HuH-7.5 (cell line): ENCODE results near the gene CTXND1.

Experiments
- DNase-seq: peaks from one replicate; pipeline ENCODE4 v3.0.0; 2011; ENCODE audit warnings: low spot score

CTXND1 gene

DNA sequence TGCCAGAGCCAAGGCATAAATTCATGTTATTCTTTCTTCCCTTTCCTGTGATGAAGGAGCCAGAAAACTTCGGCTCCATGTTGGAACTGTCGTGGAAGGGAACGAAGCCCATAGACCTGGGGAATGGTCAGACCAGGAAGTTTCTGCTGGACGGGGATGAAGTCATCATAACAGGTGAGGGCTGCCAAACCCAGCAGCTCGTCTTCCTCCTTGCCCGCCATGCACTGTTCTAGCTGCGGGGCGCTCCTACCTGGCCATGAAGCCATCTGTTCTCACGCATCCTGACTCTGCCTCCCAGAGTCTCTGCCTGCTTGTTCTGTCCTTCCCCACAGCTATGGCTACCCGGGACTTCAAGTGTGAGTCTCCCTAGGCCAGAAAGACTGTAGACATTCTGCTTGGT, 71.0 kb downstream of the CTXND1 start:
- DNase-seq = no peak

DNA sequence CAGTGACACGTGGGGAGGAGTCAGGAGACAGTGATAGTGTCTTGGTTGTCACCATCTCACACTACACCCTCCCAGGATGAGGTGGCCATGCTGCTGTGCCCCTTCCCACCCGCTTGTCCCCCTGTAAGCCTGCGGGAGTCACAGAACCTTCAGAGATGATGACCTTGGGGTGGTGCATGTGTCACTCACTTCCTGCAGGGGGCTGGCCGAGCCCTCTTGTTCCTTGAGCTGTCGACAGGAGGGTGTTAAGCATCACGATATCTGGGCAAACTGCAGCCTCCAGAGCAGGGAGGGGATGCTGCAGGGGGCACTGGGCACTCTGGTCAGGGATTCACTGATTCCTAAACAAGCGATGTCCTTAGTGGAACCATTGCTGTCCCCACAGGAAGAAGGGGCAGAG, 71.5 kb downstream of the CTXND1 start:
- DNase-seq = no peak

DNA sequence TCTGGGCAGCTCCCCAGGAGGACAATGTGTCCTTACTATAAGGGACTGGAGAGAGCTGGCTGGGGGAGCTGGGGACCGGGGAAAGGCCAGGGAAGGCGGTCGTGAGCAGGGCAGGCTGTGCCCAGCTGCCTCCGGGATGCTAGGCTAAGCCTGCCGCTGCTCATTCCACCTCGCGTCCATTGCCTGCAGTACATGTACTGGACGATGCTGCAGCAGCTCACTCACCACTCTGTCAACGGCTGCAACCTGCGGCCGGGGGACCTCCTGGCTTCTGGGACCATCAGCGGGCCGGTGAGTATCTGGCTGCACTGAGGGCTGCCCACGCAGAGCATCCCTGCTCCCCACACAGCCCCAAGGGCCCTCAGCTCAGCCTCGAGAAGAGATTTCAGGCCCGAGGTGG, 72.1 kb downstream of the CTXND1 start:
- no peak for DNase-seq

DNA sequence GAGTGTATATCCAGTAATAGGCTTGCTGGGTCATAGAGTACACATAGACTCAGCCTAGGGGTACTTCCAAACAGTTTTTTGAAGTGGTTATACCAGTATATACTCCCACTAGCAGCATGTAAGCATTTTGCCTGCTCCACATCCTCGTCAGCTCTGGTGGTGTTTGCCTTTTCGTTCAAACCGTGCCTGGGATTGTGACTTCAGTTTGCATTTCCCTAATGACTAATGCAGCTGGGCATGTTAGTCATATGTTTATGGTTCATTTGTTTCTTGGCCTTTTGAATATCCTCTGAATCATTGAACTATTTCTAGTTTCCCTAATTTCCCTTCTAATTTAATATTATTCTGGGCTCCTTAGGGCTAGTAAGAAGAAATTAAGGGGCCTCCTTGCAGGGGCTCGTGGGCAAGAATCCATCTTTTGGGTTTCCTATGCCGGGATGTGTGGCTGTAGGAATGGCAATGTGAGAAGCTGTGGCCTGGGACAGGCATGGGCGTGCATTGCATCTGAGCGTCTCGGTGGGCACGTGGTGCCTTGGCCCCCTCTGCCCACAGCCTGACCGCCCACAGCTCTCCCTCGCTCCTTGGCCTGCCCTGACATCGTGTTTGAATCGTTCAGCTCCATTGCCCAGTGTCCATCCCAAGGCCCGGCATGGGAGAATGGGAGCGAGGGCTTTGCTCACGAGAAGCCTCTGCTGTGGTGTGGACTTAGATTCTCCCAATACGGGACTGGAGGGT, 72.8 kb downstream of the CTXND1 start:
- DNase-seq = no peak

DNA sequence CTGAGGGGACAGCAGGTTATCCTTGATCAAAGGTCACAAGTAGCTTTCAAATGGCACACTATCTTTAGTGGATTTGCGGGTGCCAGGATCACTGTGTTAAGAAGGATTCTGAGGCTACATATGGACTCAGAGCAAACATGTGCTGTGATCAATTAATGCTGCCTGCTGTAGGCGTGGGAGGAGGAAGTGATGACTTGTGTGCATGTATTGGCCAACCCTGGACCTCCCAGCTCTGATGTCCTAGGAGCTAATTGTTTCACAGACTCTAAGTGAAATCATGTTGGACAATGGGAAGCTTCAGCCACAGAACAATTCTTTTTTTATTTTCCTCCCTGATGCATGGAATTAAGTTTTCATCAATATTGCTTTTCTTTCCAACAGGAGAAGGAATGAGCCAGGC, 74.9 kb downstream of the CTXND1 start:
- DNase-seq = no peak

DNA sequence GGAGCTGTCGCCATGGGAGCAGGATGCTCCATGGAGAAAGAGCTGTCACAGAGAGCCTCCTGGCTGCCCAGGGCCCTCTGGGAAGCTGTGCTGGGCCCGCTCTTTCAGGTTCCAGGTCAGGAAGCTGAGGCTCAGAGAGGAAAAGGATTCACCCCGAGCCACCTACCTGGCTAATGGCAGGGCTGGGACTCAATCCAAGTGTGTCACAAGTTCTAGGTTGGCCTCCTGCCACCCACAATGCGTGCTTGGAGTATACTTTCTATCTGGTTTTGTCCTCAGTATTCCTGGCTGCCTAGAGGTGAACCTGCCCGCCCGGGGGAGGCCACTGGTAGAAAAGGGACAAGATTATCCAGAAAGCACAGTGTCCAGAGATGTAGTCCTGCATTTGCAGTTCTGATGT, 75.6 kb downstream of the CTXND1 start:
- no peak for DNase-seq

DNA sequence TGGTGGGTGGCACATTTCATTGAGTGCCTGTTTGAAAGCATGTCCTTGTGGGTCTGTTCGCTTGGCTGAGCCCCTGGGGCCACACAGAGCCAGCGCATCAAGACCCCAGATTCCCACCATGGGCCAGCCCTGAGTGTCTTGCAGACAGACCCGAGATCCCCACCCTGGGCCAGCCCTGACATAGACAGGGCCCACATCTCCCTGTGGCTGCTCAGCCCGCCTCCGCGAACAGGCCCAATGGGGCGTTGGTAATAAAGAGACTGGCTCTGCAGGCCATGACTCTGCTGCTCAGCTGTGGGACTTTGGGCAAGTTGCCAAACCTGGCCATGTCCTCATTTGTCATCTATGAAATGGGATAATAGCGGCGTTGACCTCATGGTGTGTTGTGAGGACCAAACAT, 76.6 kb downstream of the CTXND1 start:
- DNase-seq = no peak

DNA sequence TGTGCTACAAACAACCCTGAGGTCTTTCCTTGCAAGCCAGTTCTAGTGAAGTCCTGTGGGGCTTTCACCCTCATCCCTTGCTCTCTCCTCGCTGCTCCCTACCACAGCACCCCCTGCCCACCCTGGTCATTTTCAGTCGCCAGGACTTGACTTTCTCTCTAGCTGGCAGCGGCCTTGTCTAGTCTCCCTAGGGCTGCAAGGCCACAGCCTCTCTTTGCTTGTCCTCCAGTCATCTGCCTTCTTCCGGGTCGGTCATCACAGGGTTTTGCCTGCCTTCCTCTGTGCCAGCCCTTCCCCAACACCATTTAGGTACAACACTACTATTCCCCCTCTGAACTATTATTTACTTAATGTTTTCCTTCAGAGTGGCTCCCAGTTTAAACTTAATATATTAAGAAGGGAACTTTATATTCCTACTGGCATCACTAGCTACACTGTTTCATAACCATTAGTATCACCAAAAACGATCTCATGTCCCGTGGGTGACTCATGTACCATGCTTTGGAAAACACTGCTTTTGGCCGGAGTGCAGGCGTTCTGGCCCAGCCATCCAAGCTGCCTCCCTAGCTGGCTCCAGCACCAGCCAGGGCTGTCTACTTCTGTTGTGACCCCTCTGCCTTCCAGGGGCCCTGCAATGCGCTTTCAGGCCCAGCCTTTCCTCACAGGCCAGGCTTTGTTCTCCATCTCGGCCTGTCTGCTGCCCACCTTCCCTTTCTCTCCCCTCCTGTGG, 77.8 kb downstream of the CTXND1 start:
- DNase-seq = no peak

DNA sequence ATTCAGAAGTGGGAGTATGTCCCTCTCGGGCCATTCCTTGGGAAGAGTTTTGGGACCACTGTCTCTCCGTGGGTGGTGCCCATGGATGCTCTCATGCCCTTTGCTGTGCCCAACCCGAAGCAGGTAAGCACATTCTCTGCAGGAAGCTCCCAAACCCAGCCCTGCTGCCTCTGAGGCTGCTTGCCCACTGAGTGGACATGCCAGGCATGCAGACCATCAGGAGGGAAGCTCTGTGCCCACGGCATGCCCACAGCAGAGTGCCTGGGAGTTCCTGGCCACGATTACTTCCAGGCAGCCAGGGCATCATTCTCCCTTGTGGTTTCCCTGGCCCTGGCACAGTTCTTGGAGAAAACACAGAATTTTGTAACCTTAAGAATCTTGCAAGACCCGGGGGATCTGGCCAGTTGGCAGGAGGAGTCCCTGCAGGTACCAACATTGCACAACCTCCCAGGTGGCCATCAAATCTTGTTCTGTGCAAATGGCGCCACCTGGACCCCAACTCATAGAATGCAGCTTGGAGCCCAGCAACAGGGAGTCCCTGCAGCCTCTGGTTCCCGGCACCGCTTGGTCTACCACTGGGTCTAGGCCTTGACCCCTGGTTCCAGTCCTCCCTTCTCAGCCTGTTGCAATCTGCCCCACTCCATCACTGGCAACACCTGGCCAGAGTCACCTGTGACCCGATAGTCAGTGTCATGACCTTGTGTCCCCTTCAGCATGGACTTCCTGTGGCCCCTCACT, 78.8 kb downstream of the CTXND1 start:
- peak; percentile 74 for DNase-seq

DNA sequence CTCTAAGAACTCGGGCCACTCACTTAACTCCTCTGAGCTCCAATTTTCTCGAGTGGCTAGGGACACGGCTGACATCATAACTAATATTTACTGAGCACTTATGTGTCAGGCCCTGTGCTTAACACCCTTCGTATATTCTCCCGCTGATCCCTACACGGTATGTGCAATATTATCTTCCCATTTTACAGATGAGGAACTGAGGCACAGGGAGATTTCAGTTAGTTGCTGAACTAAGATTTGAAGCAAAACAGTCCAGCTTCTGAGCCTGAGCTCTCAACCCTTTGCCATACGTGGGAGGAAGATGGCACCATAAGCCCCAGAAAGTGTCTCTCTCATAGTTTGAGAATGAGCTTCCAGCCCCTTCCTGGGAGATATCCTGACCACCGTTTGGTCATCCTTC, 79.6 kb downstream of the CTXND1 start:
- DNase-seq = no peak

DNA sequence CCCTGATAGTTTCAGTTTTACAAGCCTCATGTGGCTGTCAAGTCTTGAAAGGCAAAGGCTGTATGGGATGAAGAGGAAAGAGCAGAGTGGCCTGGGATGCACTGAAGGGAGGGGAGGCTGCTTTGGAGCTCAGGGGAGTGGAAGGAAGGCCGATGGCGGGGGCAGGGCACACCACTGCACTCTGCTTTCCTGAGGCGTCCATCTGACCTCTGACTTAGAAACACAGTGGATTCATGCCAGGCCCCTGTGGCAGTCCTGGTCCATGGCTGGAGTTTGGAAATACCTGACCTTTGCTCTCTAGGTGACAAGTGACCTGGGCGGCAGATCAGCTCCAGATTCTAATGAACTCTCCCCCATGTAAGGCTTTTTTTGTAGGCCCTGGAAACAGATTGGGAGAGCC, 80.2 kb downstream of the CTXND1 start:
- DNase-seq = peak; percentile 67

DNA sequence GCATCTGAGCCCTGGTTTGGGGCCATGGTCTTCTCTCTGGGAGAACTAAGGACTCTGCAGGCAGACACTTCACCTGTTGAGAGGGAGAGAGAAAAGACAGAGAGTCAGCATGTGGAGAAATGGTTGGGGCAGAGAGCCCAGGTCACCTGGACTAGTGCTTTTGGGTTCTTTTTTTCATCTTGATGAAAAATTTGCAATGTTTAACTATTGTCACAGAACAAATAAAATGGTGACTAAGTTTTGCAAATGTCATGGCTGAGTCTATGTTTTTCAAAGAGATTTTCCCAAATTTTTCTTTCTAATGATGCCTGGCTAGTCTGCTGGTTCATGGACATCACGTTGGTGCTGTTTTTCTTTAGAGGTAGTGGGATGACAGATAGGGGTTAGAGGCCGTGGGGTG, 81.4 kb downstream of the CTXND1 start:
- no peak for DNase-seq

DNA sequence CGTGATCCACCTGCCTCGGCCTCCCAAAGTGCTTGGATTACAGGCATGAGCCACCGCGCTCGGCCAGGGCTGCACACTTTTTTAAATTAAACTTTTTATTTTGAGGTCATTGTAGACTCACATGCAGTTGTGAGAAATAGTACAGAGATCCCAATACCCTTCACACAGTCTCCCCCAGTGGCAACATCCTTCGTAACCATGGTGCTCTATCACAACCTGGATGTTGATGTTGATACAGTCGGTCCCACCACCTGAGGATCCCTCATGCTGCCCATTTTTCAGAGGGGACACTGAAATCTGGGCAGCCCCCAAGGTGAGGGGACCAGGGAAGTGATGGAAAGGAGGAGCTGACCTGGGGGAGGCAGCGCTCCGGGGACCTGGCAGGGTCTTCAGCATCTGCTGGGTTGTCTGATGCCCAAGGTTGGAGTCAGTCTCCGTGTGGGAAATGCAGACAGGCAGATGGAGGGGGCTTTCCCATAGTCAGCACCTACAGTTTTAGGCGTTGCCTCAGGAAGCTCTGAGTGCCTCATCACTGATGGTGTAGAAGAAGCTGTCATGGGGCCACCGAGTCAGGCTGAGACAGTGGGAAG, 82.2 kb downstream of the CTXND1 start:
- no peak for DNase-seq

DNA sequence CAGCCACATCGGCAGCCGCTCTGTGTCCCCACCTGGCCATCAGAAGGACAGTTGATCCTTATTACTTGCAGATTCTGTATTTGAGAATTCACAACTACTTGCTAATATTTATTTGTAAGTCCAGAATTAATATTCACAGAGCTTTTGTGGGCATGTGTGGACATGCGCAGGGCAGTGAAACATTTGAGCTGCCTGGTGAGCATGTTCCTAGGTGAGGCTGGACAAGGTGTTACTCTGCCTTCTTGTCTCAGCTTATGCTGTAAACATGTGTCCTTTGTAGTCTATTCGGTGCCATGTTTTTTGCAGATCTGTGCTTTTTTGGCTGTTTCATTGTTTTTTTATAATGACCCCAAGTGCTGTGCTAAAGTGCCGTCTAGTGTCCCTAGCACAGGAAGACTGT, 83.6 kb downstream of the CTXND1 start:
- DNase-seq = no peak

DNA sequence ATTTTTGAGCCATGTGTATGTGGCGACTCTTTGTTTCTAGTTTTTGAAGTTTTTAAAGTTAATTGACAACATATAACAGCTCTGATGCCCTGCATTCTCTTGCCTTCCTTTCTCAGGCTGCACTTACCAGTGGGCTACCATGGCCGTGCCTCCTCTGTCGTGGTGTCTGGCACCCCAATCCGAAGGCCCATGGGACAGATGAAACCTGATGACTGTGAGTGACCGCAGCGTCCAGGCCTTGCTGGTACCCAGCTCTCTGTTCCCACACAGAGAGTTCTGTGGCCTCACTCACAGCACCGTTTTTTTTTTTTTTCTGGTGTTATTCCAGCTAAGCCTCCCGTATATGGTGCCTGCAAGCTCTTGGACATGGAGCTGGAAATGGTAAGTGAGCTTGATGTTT, 84.1 kb downstream of the CTXND1 start:
- no peak for DNase-seq

DNA sequence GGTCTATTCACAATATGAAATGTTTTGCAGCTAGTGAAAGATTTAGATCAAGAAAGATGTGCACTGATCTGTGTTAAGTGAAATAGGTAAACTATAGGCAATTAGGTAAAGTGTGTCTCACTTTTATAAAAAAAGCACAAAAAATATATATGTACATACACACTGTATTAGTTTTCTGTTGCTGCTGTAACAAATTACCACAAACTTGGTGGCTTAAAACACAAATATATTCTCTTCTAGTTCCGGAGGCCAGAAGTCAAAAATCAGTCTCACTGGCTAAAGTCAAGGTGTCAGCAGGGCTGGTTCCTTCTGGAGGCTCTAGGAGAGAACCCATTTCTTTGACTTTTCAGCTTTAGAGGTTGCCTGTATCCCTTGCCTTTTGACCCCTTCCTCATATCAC, 88.1 kb downstream of the CTXND1 start:
- no peak for DNase-seq

DNA sequence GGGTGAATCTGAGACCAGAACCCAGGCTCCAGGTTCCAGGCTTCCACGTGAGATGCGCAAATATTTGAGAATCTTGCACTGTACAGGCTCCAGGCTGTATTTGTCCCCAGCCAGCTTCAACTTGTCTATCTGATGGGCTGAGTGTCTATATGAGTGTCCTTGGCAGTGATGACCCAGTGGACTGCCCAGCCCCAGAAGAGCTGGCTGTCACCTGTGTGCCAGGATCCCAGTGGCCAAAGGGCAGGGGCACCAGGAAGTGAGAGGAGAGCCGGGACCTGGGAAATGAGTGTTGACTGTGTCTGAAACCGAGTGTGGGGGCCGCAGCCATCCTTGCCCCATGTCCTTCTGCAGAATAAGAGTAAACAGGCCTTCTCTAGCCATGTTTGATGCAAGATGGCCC, 88.8 kb downstream of the CTXND1 start:
- DNase-seq = no peak

DNA sequence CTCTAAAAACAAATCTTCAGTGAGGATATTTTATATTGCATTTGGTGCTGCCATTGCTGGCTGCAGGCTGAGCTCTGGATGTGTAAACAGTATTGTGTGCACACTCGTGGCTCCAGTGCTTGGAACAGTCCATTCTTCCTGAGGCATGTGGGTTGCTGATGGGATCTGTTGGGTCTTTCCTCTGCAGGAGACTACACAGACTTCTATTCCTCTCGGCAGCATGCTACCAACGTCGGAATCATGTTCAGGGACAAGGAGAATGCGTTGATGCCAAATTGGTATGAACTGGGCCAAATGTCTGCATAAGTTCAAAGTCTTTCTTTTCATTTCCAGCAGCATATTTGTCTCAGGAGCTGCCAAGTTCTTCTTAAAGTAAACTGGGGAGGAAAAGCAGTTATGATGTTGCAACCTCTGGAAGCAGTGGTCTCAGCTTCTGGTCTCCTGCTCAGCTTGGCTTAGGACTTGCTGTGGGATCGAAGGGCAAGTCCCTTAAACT, 89.9 kb downstream of the CTXND1 start:
- no peak for DNase-seq

DNA sequence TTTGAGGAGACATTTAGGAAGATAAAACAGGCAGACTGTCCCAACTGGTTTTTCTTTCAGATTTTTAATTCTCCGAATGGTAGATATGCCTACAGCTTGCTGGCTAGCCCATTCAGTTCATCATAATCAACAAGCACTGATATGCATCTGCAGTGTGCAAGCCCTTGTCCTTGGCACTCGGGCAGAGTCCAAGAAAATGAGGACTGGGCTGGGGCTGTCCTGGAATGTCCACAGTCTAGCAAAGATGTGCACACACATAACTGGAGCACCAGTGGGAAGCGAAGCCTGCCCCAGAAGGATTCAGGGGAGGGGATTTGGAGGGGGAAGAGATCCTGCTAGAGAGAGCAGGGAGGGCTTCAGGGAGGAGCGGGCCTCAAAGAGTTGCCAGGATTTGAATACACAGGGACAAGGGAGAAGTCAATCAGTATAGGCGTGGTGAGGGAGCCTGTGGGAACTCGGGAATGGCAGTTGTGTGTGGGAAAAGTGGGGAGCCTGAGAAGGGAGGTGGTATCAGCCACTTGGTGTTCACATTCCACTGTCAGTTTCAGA, 90.5 kb downstream of the CTXND1 start:
- DNase-seq = no peak

DNA sequence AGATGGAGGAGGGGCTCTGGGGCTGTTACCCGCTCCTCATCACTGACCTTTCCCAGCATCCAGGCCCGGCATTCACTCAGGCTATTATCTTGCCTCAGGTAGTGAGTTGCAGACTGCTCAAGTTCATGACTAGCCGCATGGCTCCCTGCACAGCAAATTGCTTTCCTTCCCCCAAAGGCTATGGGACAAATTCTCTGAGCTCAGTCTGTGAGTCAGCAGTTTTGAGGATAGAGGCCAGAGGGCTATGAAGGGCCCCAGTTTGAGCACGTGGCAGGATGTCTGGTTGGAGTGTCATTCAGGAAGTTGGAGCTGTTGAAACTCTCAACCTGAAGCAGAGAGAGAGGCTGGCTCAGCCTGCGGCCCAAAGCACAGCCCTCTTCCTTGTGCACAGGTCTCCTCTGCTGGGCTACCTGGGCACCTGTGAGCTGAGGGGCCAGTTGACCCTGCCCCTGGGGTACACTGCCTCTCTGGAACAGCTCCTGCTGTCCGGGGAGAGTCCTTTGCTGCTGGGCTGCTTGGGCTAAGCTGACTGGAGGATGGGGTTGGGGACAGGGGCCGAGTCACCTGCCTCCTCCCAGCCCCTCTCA, 91.3 kb downstream of the CTXND1 start:
- DNase-seq = no peak

DNA sequence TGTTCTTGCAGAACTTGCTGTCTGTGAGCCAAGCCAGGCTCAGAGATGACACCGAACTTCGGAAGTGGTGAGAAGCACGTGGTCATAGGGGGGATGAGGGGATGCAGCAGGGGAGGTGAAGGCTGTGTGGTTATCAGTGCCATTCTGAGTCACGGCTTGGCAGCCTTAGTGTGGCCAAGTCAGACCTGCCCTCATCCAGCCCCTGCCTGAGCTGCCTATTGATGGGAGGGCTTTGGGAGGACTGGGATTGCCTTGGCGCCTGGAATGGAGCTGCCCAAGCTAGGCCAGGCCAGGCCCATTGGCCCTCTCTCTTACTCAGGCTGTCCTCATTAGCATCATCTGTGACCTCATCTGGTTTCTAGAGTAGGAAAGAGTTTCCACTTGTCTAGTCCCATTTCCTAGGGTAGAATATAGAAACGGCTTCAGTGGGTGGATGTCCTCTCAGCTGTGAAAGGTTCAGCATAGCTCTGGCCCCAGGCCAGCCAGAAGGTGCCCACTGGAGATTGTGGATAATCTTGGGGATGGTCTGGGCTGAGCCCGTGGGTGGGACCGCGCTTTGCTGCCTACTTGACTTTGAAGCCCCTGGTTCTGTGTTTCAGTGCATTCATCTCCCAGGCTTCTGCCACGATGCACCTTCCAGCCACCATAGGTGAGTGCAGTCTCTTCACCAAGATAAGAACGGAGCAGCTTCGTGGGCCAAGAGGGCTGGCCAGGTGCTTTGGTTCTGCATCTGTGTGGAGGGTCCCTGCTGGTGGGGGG, 92.0 kb downstream of the CTXND1 start:
- DNase-seq = no peak
